Measurements from ENCODE around the gene DCPS. TPM values are rescaled to one million over a fixed set of nuclear protein-coding genes. Genes with fewer than 3 reads are reported as not detected.

DCPS gene
- total RNA-seq, 1 experiment from 2014 or later: 52.6 TPM

DNA sequence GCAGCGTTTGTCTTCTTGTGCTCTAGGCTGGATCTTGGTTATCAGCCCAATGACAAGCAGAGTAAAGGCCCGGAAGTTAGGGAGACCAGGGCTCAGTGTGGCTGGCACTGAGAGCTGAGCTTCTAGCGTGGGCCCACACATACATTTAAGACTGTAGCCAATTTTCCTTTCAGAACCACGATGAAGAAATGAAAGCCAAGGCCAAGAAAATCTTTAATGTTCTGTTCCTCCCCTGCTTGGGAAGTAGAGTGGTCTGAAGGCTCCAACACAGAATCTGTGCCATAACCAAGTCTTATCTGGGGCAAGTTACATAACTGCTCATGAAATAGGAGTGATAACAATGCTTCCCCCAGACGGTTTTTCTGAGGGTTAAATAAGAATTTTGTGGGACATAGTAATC is 47.0 kb downstream of the DCPS start:
- Histone ChIP-seq H3K4me1 (ENCODE audit: insufficient read depth, low read length) (peaks cover 41% of the 10 kb centered on the region), H3K9me2 (replicated peaks; ENCODE audit: low read length) (no peaks in the 10 kb centered on the region), H3K27ac (ENCODE audit: low read length) (no peak overlapping the region), H3K36me3 (ENCODE audit: low read depth, low read length) (peaks cover 15% of the 10 kb centered on the region; the same call in 1 of the 2 replicates), H3K4me3 (ENCODE audit: low read length) (no peak overlapping the region), H4K20me1 (ENCODE audit: low read length) (no peaks in the 10 kb centered on the region), H3K79me2 (ENCODE audit: low read length) (peaks cover 59% of the 10 kb centered on the region), H3F3A (ENCODE audit: low read length, unreplicated experiment) (no peaks in the 10 kb centered on the region), H3K9me3 (ENCODE audit: low read length) (no peaks in the 10 kb centered on the region), H3K4me2 (ENCODE audit: low read length) (no peak overlapping the region), H2AFZ (ENCODE audit: low read length) (no peak overlapping the region), H3K9ac (ENCODE audit: low read length) (no peak overlapping the region), H3K27me3 (ENCODE audit: low read length) (no peaks in the 10 kb centered on the region)
- CTCF ChIA-PET: no interaction called here
- DNase-seq: no peak
- POLR2A ChIA-PET (ENCODE audit: unreplicated experiment): no interaction called here
- BruUV-seq (replicated peaks): no TSS peak
- intact Hi-C loops (cut with micrococcal nuclease): loop anchor here (5.0 kb wide), 2 partner anchors 36 to 39 kb away; no protein-coding TSS in a partner anchor
- ATAC-seq: no peak
- TF ChIP-seq EZH2 (IDR thresholded peaks at IDR 0.05; ENCODE audit: low read length, unreplicated experiment) (no peak), EZH2phosphoT487 (IDR thresholded peaks at IDR 0.05; ENCODE audit: borderline replicate concordance, low read length) (no peak)

- Histone ChIP-seq H3K4me1 (ENCODE audit: insufficient read depth, low read length) (peaks cover 46% of the 10 kb centered on the region), H3K4me2 (ENCODE audit: low read length) (peak overlapping the region; percentile 72), H3K9ac (ENCODE audit: low read length) (peak overlapping the region; percentile 59; the same call in 1 of the 2 replicates), H3K27me3 (ENCODE audit: low read length) (no peaks in the 10 kb centered on the region), H3F3A (ENCODE audit: low read length, unreplicated experiment) (no peaks in the 10 kb centered on the region), H2AFZ (ENCODE audit: low read length) (no peak overlapping the region), H3K27ac (ENCODE audit: low read length) (peak overlapping the region; percentile 95), H3K9me3 (ENCODE audit: low read length) (no peaks in the 10 kb centered on the region), H3K9me2 (replicated peaks; ENCODE audit: low read length) (no peaks in the 10 kb centered on the region), H3K4me3 (ENCODE audit: low read length) (no peak overlapping the region), H3K79me2 (ENCODE audit: low read length) (peaks cover 73% of the 10 kb centered on the region), H3K36me3 (ENCODE audit: low read depth, low read length) (peaks cover 15% of the 10 kb centered on the region; the same call in 1 of the 2 replicates), H4K20me1 (ENCODE audit: low read length) (0 out of 2 replicates have a peak, but pooled peaks cover 2% of the 10 kb centered on the region)
- no peak for DNase-seq
- POLR2A ChIA-PET (ENCODE audit: unreplicated experiment): no interaction called here
- no TSS peak for BruUV-seq (replicated peaks)
- CTCF ChIA-PET: no interaction called here
- no peak for ATAC-seq
- TF ChIP-seq, protein P1, sequence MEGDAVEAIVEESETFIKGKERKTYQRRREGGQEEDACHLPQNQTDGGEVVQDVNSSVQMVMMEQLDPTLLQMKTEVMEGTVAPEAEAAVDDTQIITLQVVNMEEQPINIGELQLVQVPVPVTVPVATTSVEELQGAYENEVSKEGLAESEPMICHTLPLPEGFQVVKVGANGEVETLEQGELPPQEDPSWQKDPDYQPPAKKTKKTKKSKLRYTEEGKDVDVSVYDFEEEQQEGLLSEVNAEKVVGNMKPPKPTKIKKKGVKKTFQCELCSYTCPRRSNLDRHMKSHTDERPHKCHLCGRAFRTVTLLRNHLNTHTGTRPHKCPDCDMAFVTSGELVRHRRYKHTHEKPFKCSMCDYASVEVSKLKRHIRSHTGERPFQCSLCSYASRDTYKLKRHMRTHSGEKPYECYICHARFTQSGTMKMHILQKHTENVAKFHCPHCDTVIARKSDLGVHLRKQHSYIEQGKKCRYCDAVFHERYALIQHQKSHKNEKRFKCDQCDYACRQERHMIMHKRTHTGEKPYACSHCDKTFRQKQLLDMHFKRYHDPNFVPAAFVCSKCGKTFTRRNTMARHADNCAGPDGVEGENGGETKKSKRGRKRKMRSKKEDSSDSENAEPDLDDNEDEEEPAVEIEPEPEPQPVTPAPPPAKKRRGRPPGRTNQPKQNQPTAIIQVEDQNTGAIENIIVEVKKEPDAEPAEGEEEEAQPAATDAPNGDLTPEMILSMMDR (conservative IDR thresholded peaks at IDR 0.05; ENCODE audit: low read depth, low read length): no peak
- TF ChIP-seq EZH2 (IDR thresholded peaks at IDR 0.05; ENCODE audit: low read length, unreplicated experiment) (no peak), EZH2phosphoT487 (IDR thresholded peaks at IDR 0.05; ENCODE audit: borderline replicate concordance, low read length) (no peak)
- intact Hi-C loops (cut with micrococcal nuclease): loop anchor here (5.0 kb wide), 2 partner anchors 35 to 40 kb away; no protein-coding TSS in a partner anchor
Measured at GRCh38 chr11:126352163-126352562, 48.3 kb downstream of the DCPS start.

DNA sequence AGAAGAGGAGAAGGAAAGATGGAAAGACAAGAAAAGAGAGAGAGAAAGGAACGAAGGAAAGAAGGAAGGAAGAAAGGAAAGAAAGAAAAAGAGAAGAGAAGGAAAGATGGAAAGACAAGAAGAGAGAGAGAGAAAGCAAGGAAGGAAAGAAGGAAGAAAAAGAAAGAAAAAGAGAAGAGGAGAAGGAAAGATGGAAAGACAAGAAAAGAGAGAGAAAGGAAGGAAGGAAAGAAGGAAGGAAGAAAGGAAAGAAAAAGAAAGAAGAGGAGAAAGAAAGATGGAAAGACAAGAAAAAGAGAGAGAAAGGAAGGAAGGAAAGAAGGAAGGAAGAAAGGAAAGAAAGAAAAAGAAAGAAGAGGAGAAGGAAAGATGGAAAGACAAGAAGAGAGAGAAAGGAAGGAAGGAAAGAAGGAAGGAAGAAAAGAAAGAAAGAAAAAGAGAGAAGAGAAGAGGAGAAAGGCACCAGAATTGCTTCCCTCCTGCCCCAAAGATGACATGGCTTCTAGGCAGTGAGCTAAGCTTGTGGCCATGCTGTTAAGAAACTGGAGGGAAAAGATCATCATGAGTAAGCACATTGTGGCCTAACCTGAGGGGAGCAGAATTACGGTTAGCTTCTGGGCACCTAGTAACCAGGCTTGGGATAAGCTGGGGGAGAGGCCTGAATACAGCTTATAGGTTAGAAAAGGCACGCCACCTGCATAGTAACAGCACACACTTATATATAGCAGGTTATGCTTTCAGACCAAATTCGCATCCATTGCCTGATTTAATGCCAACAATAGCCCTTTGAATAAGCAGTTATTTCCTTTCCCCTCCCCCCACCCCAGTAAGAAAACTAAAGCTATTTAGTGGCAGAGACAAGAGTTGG is 49.3 kb downstream of the DCPS start:
- no peaks in the 10 kb centered on the region for H3K9me2 ChIP-seq (replicated peaks; ENCODE audit: low read length)
- no peaks in the 10 kb centered on the region for H3F3A ChIP-seq (ENCODE audit: low read length, unreplicated experiment)
- no peak overlapping the region for H2AFZ ChIP-seq (ENCODE audit: low read length)
- peaks cover 15% of the 10 kb centered on the region; the same call in 1 of the 2 replicates for H3K36me3 ChIP-seq (ENCODE audit: low read depth, low read length)
- ChIA-PET CTCF (interaction anchor here (0.6 to 2.1 kb wide), 3 partner anchors 13 to 201 kb away, joined by 4 to 6 read pairs (median 4); no protein-coding TSS in a partner anchor), POLR2A (ENCODE audit: unreplicated experiment) (interaction anchor here (0.7 kb wide), 1 partner anchor 42 kb away, joined by 7 read pairs; no protein-coding TSS in a partner anchor)
- peak overlapping the region; percentile 59 for H3K9ac ChIP-seq (ENCODE audit: low read length)
- TF ChIP-seq EZH2 (IDR thresholded peaks at IDR 0.05; ENCODE audit: low read length, unreplicated experiment): no peak
- TF ChIP-seq, protein P1 (conservative IDR thresholded peaks at IDR 0.05; ENCODE audit: low read depth, low read length): no peak
- no peak for TF ChIP-seq EZH2phosphoT487 (IDR thresholded peaks at IDR 0.05; ENCODE audit: borderline replicate concordance, low read length)
- peak overlapping the region; percentile 72 for H3K4me2 ChIP-seq (ENCODE audit: low read length)
- 0 out of 2 replicates have a peak, but pooled peaks cover 3% of the 10 kb centered on the region for H4K20me1 ChIP-seq (ENCODE audit: low read length)
- DNase-seq: peak; percentile 88
- peak overlapping the region; percentile 95 for H3K27ac ChIP-seq (ENCODE audit: low read length)
- BruUV-seq (replicated peaks): no TSS peak
- H3K79me2 ChIP-seq (ENCODE audit: low read length): peaks cover 83% of the 10 kb centered on the region
- H3K27me3 ChIP-seq (ENCODE audit: low read length): no peaks in the 10 kb centered on the region
- ATAC-seq: peak; percentile 9
- intact Hi-C loops (cut with micrococcal nuclease): loop anchor here (1.0 to 5.0 kb wide), 3 partner anchors 34 to 50 kb away; no protein-coding TSS in a partner anchor
- peaks cover 54% of the 10 kb centered on the region for H3K4me1 ChIP-seq (ENCODE audit: insufficient read depth, low read length)
- no peaks in the 10 kb centered on the region for H3K9me3 ChIP-seq (ENCODE audit: low read length)
- peak overlapping the region; percentile 10; the same call in 1 of the 2 replicates for H3K4me3 ChIP-seq (ENCODE audit: low read length)

Measured in PC-3 (cell line).